NCI-H187 treated with DMSO at 0.1 percent for 48 hours (cell line): ENCODE results near the gene TRIM25.
A peak's percentile ranks its signal among the peaks of the same experiment; 100 is the strongest.

Experiments
- DNase-seq: peaks from one replicate; lab custom pipeline; 2025; lab: John Stamatoyannopoulos, UW

TRIM25 gene

GRCh38 chr17:56896217-56896967, 17.5 kb downstream of the TRIM25 start:
- DNase-seq: no peak

- no peak for DNase-seq
These were observed 18.9 kb downstream of the TRIM25 start for GRCh38 chr17:56894859-56895455.

- peak; percentile 48 for DNase-seq
These were observed 20.3 kb downstream of the TRIM25 start for GRCh38 chr17:56893503-56893902.

- DNase-seq: no peak
These were observed 21.5 kb downstream of the TRIM25 start for GRCh38 chr17:56892333-56892732.

- no peak for DNase-seq
These were observed 22.1 kb downstream of the TRIM25 start for GRCh38 chr17:56891751-56892150.

- DNase-seq: no peak
These were observed 22.8 kb downstream of the TRIM25 start for GRCh38 chr17:56890906-56891674.

- DNase-seq: no peak
These were observed 23.5 kb downstream of the TRIM25 start for GRCh38 chr17:56890390-56890789.

- DNase-seq: no peak
These were observed 26.0 kb downstream of the TRIM25 start for GRCh38 chr17:56887552-56888467.

- no peak for DNase-seq
These were observed 26.7 kb downstream of the TRIM25 start for GRCh38 chr17:56887105-56887504.

GRCh38 chr17:56886288-56886731, 27.5 kb downstream of the TRIM25 start:
- no peak for DNase-seq

- DNase-seq: no peak
These were observed 28.6 kb downstream of the TRIM25 start for GRCh38 chr17:56885312-56885657.

- no peak for DNase-seq
These were observed 29.2 kb downstream of the TRIM25 start for GRCh38 chr17:56884483-56885311.

GRCh38 chr17:56883616-56884015, 30.2 kb downstream of the TRIM25 start:
- no peak for DNase-seq

GRCh38 chr17:56881685-56882295, 32.1 kb downstream of the TRIM25 start:
- no peak for DNase-seq

- no peak for DNase-seq
These were observed 33.3 kb downstream of the TRIM25 start for GRCh38 chr17:56880571-56880970.

- DNase-seq: no peak
These were observed 33.7 kb downstream of the TRIM25 start for GRCh38 chr17:56880133-56880532.

GRCh38 chr17:56879280-56879679, 34.6 kb downstream of the TRIM25 start:
- DNase-seq: no peak

- DNase-seq: no peak
These were observed 37.1 kb downstream of the TRIM25 start for GRCh38 chr17:56876766-56877179.

GRCh38 chr17:56870081-56870651, 43.7 kb downstream of the TRIM25 start:
- DNase-seq: no peak

GRCh38 chr17:56868716-56869115, 45.1 kb downstream of the TRIM25 start:
- DNase-seq: no peak
